Measurements from ENCODE around the gene FAM32A.

DNA sequence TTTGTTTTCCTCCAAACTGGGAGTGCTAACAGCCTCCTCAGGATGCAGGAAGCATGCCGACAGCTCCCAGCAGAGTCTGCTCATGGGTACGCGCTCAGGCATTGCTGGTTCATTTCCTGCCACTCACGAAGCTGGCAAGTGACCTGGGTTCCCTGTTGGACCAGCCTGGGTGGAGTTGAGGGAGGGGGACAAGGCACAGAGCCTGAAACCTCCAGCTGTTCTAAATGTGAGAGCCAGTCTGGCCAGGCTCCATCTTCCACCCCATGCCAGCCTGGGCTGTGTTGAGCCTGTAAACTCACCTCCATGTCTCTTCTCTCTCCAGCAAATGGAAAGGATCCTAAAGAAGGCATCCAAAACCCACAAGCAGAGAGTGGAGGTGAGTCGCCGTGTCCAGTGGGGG is 5.0 kb downstream of the FAM32A start:
- TF ChIP-seq, protein P1, sequence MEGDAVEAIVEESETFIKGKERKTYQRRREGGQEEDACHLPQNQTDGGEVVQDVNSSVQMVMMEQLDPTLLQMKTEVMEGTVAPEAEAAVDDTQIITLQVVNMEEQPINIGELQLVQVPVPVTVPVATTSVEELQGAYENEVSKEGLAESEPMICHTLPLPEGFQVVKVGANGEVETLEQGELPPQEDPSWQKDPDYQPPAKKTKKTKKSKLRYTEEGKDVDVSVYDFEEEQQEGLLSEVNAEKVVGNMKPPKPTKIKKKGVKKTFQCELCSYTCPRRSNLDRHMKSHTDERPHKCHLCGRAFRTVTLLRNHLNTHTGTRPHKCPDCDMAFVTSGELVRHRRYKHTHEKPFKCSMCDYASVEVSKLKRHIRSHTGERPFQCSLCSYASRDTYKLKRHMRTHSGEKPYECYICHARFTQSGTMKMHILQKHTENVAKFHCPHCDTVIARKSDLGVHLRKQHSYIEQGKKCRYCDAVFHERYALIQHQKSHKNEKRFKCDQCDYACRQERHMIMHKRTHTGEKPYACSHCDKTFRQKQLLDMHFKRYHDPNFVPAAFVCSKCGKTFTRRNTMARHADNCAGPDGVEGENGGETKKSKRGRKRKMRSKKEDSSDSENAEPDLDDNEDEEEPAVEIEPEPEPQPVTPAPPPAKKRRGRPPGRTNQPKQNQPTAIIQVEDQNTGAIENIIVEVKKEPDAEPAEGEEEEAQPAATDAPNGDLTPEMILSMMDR (conservative IDR thresholded peaks at IDR 0.05) = no peak
- TF ChIP-seq ZFX (IDR thresholded peaks at IDR 0.05) = no peak
